Keratinocyte (primary cell): ENCODE results near the gene MT3. TPM values are rescaled to one million over a fixed set of nuclear protein-coding genes. Genes with fewer than 3 reads are reported as not detected.

Experiments used
- DNase-seq: peaks from one replicate; pipeline ENCODE4 v3.0.0-alpha.2; 2011; ENCODE audit warnings: low read depth, missing footprints, low spot score
- FAIRE-seq: peaks from 2 replicates; lab custom pipeline; 2011; peaks lifted over from hg19 to GRCh38; lab: Jason Lieb, UNC
- H2AFZ ChIP-seq: 2 replicates; pipeline ENCODE4 v1.6.0; 2012; ENCODE audit warnings: low read length, control low read depth, inconsistent platforms; ENCODE audit not compliant: control insufficient read depth
- H3K27ac ChIP-seq: 2 replicates; pipeline ENCODE4 v1.5.1; 2011; ENCODE audit warnings: low read length; ENCODE audit not compliant: control insufficient read depth, insufficient read depth
- H3K27me3 ChIP-seq: 3 replicates; pipeline ENCODE4 v1.6.0; 2011; ENCODE audit warnings: low read length; ENCODE audit not compliant: control insufficient read depth, insufficient read depth; ENCODE audit errors: extremely low read depth
- H3K36me3 ChIP-seq, 2 experiments: 2 replicates in 1 of 2; 3 replicates in 1 of 2; pipeline ENCODE4 v1.5.1; 2011; ENCODE audit warnings: low read length in 2 of 2, mild to moderate bottlenecking in 1 of 2; ENCODE audit not compliant: control insufficient read depth in 2 of 2, insufficient read depth in 2 of 2; ENCODE audit errors: extremely low read depth in 1 of 2
- H3K4me1 ChIP-seq: 3 replicates; pipeline ENCODE4 v1.5.1; 2011; ENCODE audit warnings: low read length; ENCODE audit not compliant: control insufficient read depth, insufficient read depth; ENCODE audit errors: extremely low read depth
- H3K4me2 ChIP-seq: 3 replicates; pipeline ENCODE4 v1.6.0; 2011; ENCODE audit warnings: low read depth, low read length; ENCODE audit not compliant: control insufficient read depth, insufficient read depth; ENCODE audit errors: extremely low read depth
- H3K4me3 ChIP-seq, 3 experiments: fragments of 200-600 bp in 1 of 3; sonication (generic) in 1 of 3; 2 replicates in 2 of 3; 3 replicates in 1 of 3; pipeline ENCODE4 v1.5.1; 2011 to 2016; ENCODE audit warnings: low read length in 3 of 3, mild to moderate bottlenecking in 3 of 3, control low read depth in 2 of 3, inconsistent platforms in 1 of 3, low read depth in 1 of 3, mixed read lengths in 1 of 3, mixed run types in 1 of 3, moderate library complexity in 1 of 3; ENCODE audit not compliant: control insufficient read depth in 2 of 3, insufficient read depth in 2 of 3; ENCODE audit errors: extremely low read depth in 1 of 3
- H3K79me2 ChIP-seq: 2 replicates; pipeline ENCODE4 v1.6.0; 2012; ENCODE audit warnings: low read length; ENCODE audit not compliant: control insufficient read depth, insufficient read depth
- H3K9ac ChIP-seq: 3 replicates; pipeline ENCODE4 v1.6.0; 2011; ENCODE audit warnings: low read length; ENCODE audit not compliant: control insufficient read depth, insufficient read depth; ENCODE audit errors: extremely low read depth
- H3K9me1 ChIP-seq: 3 replicates; pipeline ENCODE4 v1.6.0; 2011; ENCODE audit warnings: low read length; ENCODE audit not compliant: control insufficient read depth, insufficient read depth; ENCODE audit errors: extremely low read depth
- H3K9me3 ChIP-seq: 2 replicates; pipeline ENCODE4 v1.5.1; 2012; ENCODE audit warnings: low read depth, low read length; ENCODE audit not compliant: control insufficient read depth
- H4K20me1 ChIP-seq: 3 replicates; pipeline ENCODE4 v1.6.0; 2011; ENCODE audit warnings: low read length; ENCODE audit not compliant: control insufficient read depth, insufficient read depth; ENCODE audit errors: extremely low read depth
- EZH2 ChIP-seq: IDR thresholded peaks from one replicate; pipeline ENCODE4 v1.6.1; 2012; ENCODE audit warnings: inconsistent platforms, mild to moderate bottlenecking, low read length, moderate library complexity
- dilution Hi-C: fragments of 300-500 bp; cut with MboI; formaldehyde crosslinking; loops from one replicate; pipeline ENCODE4 v1.7.0; 2020; ENCODE audit warnings: low sequenced_read_pairs; ENCODE audit not compliant: extremely low pct_ligation_motif_present
- polyA plus RNA-seq, 5 experiments: library from polyadenylated mRNA; depleted of rRNA in 3 of 5; stranded (reverse) in 3 of 5; stranded (forward) in 1 of 5; unstranded in 1 of 5; fragments of >200 nt; gene quantifications; 1 replicate in 1 of 5; 2 replicates in 3 of 5; 3 replicates in 1 of 5; pipeline versions ENCODE4 v1.2.1 to v1.2.3, GENCODE V29; 2011 to 2012; ENCODE audit warnings: missing spikeins in 2 of 5, low read depth in 1 of 5, low replicate concordance in 1 of 5
- TF ChIP-seq, protein P1 (sequence below), 3 experiments: IDR thresholded peaks in 1 of 3; conservative IDR thresholded peaks in 1 of 3; optimal IDR thresholded peaks in 1 of 3; 2 replicates in 2 of 3; 3 replicates in 1 of 3; pipeline versions ENCODE3 to v1.5.1; 2011; ENCODE audit warnings: low read length in 3 of 3, mild to moderate bottlenecking in 3 of 3, moderate library complexity in 2 of 3, control low read depth in 1 of 3, inconsistent platforms in 1 of 3; ENCODE audit not compliant: insufficient read depth in 2 of 3; ENCODE audit errors: extremely low read depth in 1 of 3

Gene MT3
- polyA plus RNA-seq, 1 donor (not counting 4 experiments of a cell fraction or from before 2014, with no cell fraction given), result not detected

DNA sequence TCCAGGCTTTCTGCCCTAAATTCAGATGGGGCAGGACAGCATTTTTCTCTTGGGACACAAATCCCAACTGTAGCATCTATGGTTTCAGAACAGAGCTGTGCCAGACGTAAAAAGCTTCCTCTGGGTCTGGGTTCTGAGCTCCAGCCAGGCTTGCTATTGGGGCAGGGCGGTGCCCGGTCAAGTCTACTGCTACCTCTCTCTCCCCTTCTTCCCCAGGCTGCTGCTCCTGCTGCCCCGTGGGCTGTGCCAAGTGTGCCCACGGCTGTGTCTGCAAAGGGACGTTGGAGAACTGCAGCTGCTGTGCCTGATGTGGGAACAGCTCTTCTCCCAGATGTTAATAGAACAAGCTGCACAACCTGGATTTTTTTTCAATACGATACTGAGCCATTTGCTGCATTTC lies 44.2 kb downstream of the MT3 start:
- peak; percentile 17 for TF ChIP-seq EZH2
- TF ChIP-seq, protein P1, sequence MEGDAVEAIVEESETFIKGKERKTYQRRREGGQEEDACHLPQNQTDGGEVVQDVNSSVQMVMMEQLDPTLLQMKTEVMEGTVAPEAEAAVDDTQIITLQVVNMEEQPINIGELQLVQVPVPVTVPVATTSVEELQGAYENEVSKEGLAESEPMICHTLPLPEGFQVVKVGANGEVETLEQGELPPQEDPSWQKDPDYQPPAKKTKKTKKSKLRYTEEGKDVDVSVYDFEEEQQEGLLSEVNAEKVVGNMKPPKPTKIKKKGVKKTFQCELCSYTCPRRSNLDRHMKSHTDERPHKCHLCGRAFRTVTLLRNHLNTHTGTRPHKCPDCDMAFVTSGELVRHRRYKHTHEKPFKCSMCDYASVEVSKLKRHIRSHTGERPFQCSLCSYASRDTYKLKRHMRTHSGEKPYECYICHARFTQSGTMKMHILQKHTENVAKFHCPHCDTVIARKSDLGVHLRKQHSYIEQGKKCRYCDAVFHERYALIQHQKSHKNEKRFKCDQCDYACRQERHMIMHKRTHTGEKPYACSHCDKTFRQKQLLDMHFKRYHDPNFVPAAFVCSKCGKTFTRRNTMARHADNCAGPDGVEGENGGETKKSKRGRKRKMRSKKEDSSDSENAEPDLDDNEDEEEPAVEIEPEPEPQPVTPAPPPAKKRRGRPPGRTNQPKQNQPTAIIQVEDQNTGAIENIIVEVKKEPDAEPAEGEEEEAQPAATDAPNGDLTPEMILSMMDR (optimal IDR thresholded peaks at IDR 0.05 in 1 of 3, IDR thresholded peaks at IDR 0.05 in 1 of 3, conservative IDR thresholded peaks at IDR 0.05 in 1 of 3; ENCODE audit: extremely low read depth in 1 of 3, insufficient read depth in 2 of 3, low read length in 3 of 3), result no peak
- no peak overlapping the region for H3K4me3 ChIP-seq
- no peak overlapping the region for H3K4me2 ChIP-seq
- no peaks in the 10 kb centered on the region for H3K79me2 ChIP-seq
- FAIRE-seq, result no peak
- H4K20me1 ChIP-seq, result peaks cover 1% of the 10 kb centered on the region
- H3K9me3 ChIP-seq, result no peaks in the 10 kb centered on the region
- dilution Hi-C loops, result no loop called here
- no peak overlapping the region for H3K9ac ChIP-seq
- DNase-seq, result no peak
- H3K36me3 ChIP-seq, result no peaks in the 10 kb centered on the region
- H3K4me1 ChIP-seq, result peaks cover 4% of the 10 kb centered on the region
- H2AFZ ChIP-seq, result no peak overlapping the region
- no peaks in the 10 kb centered on the region for H3K9me1 ChIP-seq
- H3K27ac ChIP-seq, result no peak overlapping the region
- H3K27me3 ChIP-seq, result peaks cover 52% of the 10 kb centered on the region

DNA sequence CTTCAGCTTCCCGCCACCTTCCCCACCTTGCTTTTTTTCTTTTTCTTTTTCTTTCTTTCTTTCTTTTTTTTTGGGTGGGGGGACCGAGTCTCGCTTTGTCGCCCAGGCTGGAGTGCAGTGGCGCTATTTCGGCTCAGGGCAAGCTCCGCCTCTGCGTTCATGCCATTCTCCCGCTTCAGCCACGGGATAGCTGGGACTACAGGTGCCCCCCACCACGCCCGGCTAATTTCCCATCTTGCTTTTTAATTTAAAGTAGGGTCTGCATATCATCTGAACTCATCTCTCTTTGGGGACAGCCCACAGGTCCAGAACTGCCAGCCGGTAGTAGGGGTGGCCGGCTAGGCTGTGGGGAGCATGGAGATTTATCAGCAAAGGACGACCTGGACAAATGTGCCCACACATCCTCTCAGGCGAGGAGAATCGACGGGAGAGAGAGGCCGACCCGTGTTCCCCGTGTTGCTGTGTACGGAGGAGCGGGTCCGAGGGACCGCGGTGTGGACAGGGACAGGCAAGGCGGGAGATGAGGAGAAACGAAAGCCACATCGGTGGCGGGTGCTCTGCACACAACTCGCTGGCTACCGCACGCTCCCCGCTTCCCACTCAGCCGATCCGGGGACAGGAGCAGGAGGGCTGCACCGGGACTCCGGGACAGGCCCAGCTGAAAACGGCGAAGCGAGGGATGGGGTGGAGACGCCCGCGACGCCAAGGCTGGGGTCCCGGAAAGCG lies 45.5 kb downstream of the MT3 start:
- Histone ChIP-seq H3K4me1 (peaks cover 4% of the 10 kb centered on the region), H3K9me1 (no peaks in the 10 kb centered on the region), H3K36me3 (no peaks in the 10 kb centered on the region), H3K9me3 (no peaks in the 10 kb centered on the region), H3K27ac (no peak overlapping the region), H3K79me2 (no peaks in the 10 kb centered on the region), H2AFZ (no peak overlapping the region), H3K9ac (no peak overlapping the region), H3K4me2 (no peak overlapping the region), H4K20me1 (no peaks in the 10 kb centered on the region), H3K4me3 (no peak overlapping the region), H3K27me3 (peaks cover 60% of the 10 kb centered on the region)
- DNase-seq, result no peak
- TF ChIP-seq EZH2, result no peak
- TF ChIP-seq, protein P1 (optimal IDR thresholded peaks at IDR 0.05 in 1 of 3, IDR thresholded peaks at IDR 0.05 in 1 of 3, conservative IDR thresholded peaks at IDR 0.05 in 1 of 3; ENCODE audit: extremely low read depth in 1 of 3, insufficient read depth in 2 of 3, low read length in 3 of 3), result no peak
- no peak for FAIRE-seq
- dilution Hi-C loops, result no loop called here
